Smooth muscle cell (in vitro differentiated cells): Measurements from ENCODE around the gene IRF9. TPM values are rescaled to one million over a fixed set of nuclear protein-coding genes. Genes with fewer than 3 reads are reported as not detected.
A peak's percentile ranks its signal among the peaks of the same experiment; 100 is the strongest.

Experiments
- DNase-seq: peaks from one replicate; lab custom pipeline; 2025; ENCODE audit not compliant: unreplicated experiment; lab: John Stamatoyannopoulos, UW
- H2AFZ ChIP-seq: fragments of 200-600 bp; sonication (generic); 2 replicates; pipeline ENCODE4 v1.6.0; 2016; ENCODE audit warnings: antibody characterized with exemption, low read depth, mild to moderate bottlenecking
- H3F3A ChIP-seq: fragments of 200-600 bp; sonication (generic); 2 replicates; pipeline ENCODE4 v1.6.0; 2017; ENCODE audit warnings: antibody characterized with exemption, low read depth
- H3K27ac ChIP-seq: fragments of 200-600 bp; sonication (generic); 2 replicates; pipeline ENCODE4 v1.5.1; 2016; ENCODE audit warnings: low read depth, mild to moderate bottlenecking
- H3K27me3 ChIP-seq: fragments of 200-600 bp; sonication (generic); 2 replicates; pipeline ENCODE4 v1.6.1; 2016; ENCODE audit warnings: low read depth, mild to moderate bottlenecking
- H3K36me3 ChIP-seq: fragments of 200-600 bp; sonication (generic); 2 replicates; pipeline ENCODE4 v1.5.1; 2016; ENCODE audit warnings: low read depth
- H3K4me1 ChIP-seq: fragments of 200-600 bp; sonication (generic); 2 replicates; pipeline ENCODE4 v1.5.1; 2016; ENCODE audit warnings: low read depth
- H3K4me2 ChIP-seq: fragments of 200-600 bp; sonication (generic); 2 replicates; pipeline ENCODE4 v1.6.0; 2016; ENCODE audit warnings: mild to moderate bottlenecking
- H3K4me3 ChIP-seq: fragments of 200-600 bp; sonication (generic); 2 replicates; pipeline ENCODE4 v1.5.1; 2016; ENCODE audit warnings: mild to moderate bottlenecking
- H3K79me2 ChIP-seq: fragments of 200-600 bp; sonication (generic); 2 replicates; pipeline ENCODE4 v1.6.0; 2016; ENCODE audit warnings: low read depth, mild to moderate bottlenecking
- H3K9ac ChIP-seq: fragments of 200-600 bp; sonication (generic); 2 replicates; pipeline ENCODE4 v1.6.0; 2016; ENCODE audit warnings: low read depth
- H3K9me3 ChIP-seq: fragments of 200-600 bp; sonication (generic); replicated peaks from 2 replicates; pipeline ENCODE4 v1.5.1; 2016; ENCODE audit warnings: low read depth
- H4K20me1 ChIP-seq: fragments of 200-600 bp; sonication (generic); 2 replicates; pipeline ENCODE4 v1.6.0; 2016; ENCODE audit warnings: low read depth
- WGBS: methylation state at CpG from one replicate; pipeline ENCODE4 v1.1.7; 2016; ENCODE audit warnings: low lambda C conversion rate; 5-methylcytosine and 5-hydroxymethylcytosine counted together
- polyA plus RNA-seq: library from polyadenylated mRNA; unstranded; fragments of >200 nt; fragmentation: Nextera tagmentation; extraction: Ambion mirVana; gene quantifications from 2 replicates; pipeline ENCODE4 v1.2.1, GENCODE V29; 2016
- total RNA-seq: library from RNA; depleted of rRNA; stranded (reverse); fragments of >200 nt; gene quantifications from 2 replicates; pipeline ENCODE4 v1.2.3, GENCODE V29; 2014
- TF ChIP-seq, protein P1 (sequence below): fragments of 200-600 bp; sonication (generic); IDR thresholded peaks from 2 replicates; pipeline ENCODE4 v1.5.1; 2017; ENCODE audit warnings: borderline replicate concordance, mild to moderate bottlenecking, antibody characterized with exemption; ENCODE audit not compliant: insufficient read depth, poor library complexity, severe bottlenecking

IRF9 gene
- total and polyA plus RNA-seq, 2 experiments from 2014 or later, result 42.0 to 42.7 TPM

DNA sequence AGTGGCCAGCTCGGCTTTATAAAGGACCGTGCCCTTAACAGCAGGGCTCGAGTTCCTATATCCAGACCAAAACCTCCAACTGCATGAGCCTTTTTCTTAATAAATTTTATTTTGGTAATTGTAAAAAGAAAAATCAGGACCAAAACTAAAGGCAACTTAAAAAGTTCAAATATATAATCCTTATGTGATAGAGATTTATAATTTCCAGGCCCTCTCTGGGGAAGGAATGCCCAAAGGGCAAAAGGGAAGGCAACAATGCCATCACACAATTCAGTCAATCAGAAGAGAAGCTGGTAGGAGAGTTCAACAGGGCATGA lies 28.0 kb downstream of the IRF9 start:
- peaks cover 10% of the 10 kb centered on the region for H3F3A ChIP-seq
- H3K4me1 ChIP-seq, result peaks cover 11% of the 10 kb centered on the region
- H3K4me3 ChIP-seq, result peak overlapping the region; percentile 58
- H3K36me3 ChIP-seq, result no peaks in the 10 kb centered on the region
- peaks cover 22% of the 10 kb centered on the region for H3K79me2 ChIP-seq
- no peak overlapping the region for H2AFZ ChIP-seq
- WGBS, result 5% methylated on average over 3 of the region's 3 CpGs
- peak overlapping the region; percentile 78 for H3K27ac ChIP-seq
- DNase-seq, result no peak
- H4K20me1 ChIP-seq, result no peaks in the 10 kb centered on the region
- no peaks in the 10 kb centered on the region for H3K27me3 ChIP-seq
- TF ChIP-seq, protein P1, sequence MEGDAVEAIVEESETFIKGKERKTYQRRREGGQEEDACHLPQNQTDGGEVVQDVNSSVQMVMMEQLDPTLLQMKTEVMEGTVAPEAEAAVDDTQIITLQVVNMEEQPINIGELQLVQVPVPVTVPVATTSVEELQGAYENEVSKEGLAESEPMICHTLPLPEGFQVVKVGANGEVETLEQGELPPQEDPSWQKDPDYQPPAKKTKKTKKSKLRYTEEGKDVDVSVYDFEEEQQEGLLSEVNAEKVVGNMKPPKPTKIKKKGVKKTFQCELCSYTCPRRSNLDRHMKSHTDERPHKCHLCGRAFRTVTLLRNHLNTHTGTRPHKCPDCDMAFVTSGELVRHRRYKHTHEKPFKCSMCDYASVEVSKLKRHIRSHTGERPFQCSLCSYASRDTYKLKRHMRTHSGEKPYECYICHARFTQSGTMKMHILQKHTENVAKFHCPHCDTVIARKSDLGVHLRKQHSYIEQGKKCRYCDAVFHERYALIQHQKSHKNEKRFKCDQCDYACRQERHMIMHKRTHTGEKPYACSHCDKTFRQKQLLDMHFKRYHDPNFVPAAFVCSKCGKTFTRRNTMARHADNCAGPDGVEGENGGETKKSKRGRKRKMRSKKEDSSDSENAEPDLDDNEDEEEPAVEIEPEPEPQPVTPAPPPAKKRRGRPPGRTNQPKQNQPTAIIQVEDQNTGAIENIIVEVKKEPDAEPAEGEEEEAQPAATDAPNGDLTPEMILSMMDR, result no peak
- peak overlapping the region; percentile 54 for H3K9ac ChIP-seq
- peak overlapping the region; percentile 85 for H3K4me2 ChIP-seq
- H3K9me3 ChIP-seq, result no peaks in the 10 kb centered on the region

DNA sequence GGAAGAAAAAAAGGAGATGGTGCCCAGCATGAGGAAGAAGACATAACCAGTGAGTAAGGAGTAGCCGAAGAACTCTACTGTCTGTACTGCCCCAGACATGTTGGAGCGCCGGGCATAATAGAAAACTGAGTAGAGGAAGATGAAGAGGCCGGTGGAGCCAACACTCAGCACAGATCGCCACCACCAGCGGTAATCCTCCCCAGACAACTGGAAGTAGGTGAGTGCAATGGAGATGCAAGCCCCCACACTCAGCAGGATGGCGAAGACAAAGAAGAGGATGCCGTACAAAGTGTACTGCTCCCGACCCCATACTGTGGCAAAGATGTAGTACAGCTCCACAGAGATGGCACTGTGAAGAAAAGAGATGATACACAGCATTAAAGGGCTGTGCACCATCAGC lies 28.4 kb downstream of the IRF9 start:
- Histone ChIP-seq H3K4me1 (peaks cover 11% of the 10 kb centered on the region), H3K9ac (no peak overlapping the region), H3K27me3 (no peaks in the 10 kb centered on the region), H2AFZ (no peak overlapping the region), H3F3A (peaks cover 10% of the 10 kb centered on the region), H3K9me3 (no peaks in the 10 kb centered on the region), H3K4me3 (no peak overlapping the region), H3K36me3 (no peaks in the 10 kb centered on the region), H3K27ac (peak overlapping the region; percentile 78), H3K79me2 (peaks cover 24% of the 10 kb centered on the region), H4K20me1 (no peaks in the 10 kb centered on the region), H3K4me2 (peak overlapping the region; percentile 85)
- TF ChIP-seq, protein P1, result no peak
- 96% methylated on average over 9 of the region's 9 CpGs for WGBS
- no peak for DNase-seq

DNA sequence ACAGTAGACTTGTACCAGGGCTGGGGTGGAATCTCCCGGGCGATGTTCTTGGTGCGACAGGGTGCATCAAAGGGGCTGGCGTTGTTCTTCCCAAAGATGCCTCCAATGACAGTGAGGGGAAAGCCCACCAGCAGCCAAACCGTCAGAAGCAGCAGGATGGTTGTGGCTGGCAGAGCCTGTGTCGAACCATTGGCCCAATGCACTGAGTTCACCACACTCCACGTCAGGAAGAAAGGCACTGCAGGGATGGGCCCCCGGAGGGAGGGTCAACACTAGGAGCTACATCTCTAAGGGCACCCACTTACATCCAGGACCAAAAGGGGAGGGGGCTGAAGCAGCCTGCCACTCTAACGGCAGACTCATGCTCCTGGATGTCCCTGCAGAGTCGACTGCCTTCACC lies 29.4 kb downstream of the IRF9 start:
- DNase-seq, result no peak
- TF ChIP-seq, protein P1, result no peak
- no peak overlapping the region for H3K9ac ChIP-seq

DNA sequence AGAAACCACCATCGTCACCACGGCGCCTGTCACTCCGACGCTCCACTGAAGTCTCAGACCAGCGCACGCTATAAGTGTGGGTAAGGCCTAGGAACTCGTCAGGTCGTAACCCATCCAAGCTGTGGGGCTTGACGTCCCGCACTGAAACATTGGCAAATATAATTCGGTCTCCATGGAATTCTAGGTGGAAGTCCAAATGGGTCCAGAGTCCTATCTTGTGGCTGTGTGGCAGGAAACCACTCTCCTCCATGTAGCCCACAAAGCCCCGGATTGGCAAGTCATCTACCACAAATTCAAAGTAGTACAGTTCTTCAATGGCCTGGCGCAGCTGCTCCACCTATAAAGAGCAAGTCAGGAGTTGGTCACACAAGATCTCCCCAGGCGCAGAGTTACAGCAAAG lies 31.9 kb downstream of the IRF9 start:
- peaks cover 15% of the 10 kb centered on the region for H3K4me1 ChIP-seq
- no peaks in the 10 kb centered on the region for H3K9me3 ChIP-seq
- H3K9ac ChIP-seq, result no peak overlapping the region
- H3K27ac ChIP-seq, result no peak overlapping the region
- H2AFZ ChIP-seq, result no peak overlapping the region
- H4K20me1 ChIP-seq, result no peaks in the 10 kb centered on the region
- DNase-seq, result no peak
- peaks cover 10% of the 10 kb centered on the region for H3F3A ChIP-seq
- no peaks in the 10 kb centered on the region for H3K27me3 ChIP-seq
- H3K4me3 ChIP-seq, result no peak overlapping the region
- 99% methylated on average over 15 of the region's 15 CpGs for WGBS
- H3K4me2 ChIP-seq, result no peak overlapping the region
- H3K36me3 ChIP-seq, result no peaks in the 10 kb centered on the region
- TF ChIP-seq, protein P1, result no peak
- peaks cover 38% of the 10 kb centered on the region for H3K79me2 ChIP-seq

More for the DNA sequence above, 29.4 kb downstream of the IRF9 start:
- 97% methylated on average over 10 of the region's 10 CpGs for WGBS
- H3K4me1 ChIP-seq, result peaks cover 11% of the 10 kb centered on the region
- peaks cover 30% of the 10 kb centered on the region for H3K79me2 ChIP-seq
- no peak overlapping the region for H3K27ac ChIP-seq
- no peak overlapping the region for H3K4me3 ChIP-seq
- no peak overlapping the region for H3K4me2 ChIP-seq
- peaks cover 10% of the 10 kb centered on the region for H3F3A ChIP-seq
- no peaks in the 10 kb centered on the region for H3K27me3 ChIP-seq
- H3K9me3 ChIP-seq, result no peaks in the 10 kb centered on the region
- H4K20me1 ChIP-seq, result no peaks in the 10 kb centered on the region
- H2AFZ ChIP-seq, result no peak overlapping the region
- H3K36me3 ChIP-seq, result no peaks in the 10 kb centered on the region
